K562 (cell line): Measurements from ENCODE around the gene ARHGEF26. TPM values are rescaled to one million over a fixed set of nuclear protein-coding genes. Genes with fewer than 3 reads are reported as not detected.

ENCODE experiments used
- ATAC-seq: fragments of 200-7000 bp; cut with Tn5 transposase; 3 replicates; pipeline ENCODE4 v1.9.1; 2020; ENCODE audit warnings: moderate library complexity
- BruUV-seq: library from RNA; stranded (reverse); fragments of 400-500 nt; replicated peaks from 2 replicates; lab custom pipeline; 2021; lab: Mats Ljungman, UMichigan
- CTCF ChIA-PET: fragments of 300-600 bp; formaldehyde crosslinking; extraction: SDS; loops from one replicate; lab custom pipeline; 2021; ENCODE audit warnings: low intra/inter-chr PET ratio; lab: Yijun Ruan, JAX
- POLR2A ChIA-PET: fragments of 300-600, 350-650 bp; sonication (Branson Sonifier 250); formaldehyde crosslinking; extraction: SDS; loops from one replicate; lab custom pipeline; 2021; ENCODE audit warnings: antibody characterized with exemption, inconsistent platforms; lab: Yijun Ruan, JAX
- DNase-seq, 4 experiments: peaks; one replicate each; pipeline versions ENCODE4 v3.0.0 to v3.0.0-alpha.2; 2011 to 2018; ENCODE audit warnings: low spot score in 3 of 4, mixed read lengths in 3 of 4; ENCODE audit errors: extremely low read depth in 1 of 4
- FAIRE-seq: peaks from 2 replicates; lab custom pipeline; 2011; peaks lifted over from hg19 to GRCh38; lab: Jason Lieb, UNC
- H2AFZ ChIP-seq: 2 replicates; pipeline ENCODE4 v1.6.0; 2011; ENCODE audit warnings: low read depth, low read length, control low read depth, inconsistent platforms
- H3K27ac ChIP-seq: fragments of 200-600 bp; 3 replicates; pipeline ENCODE4 v1.8.0; 2011; ENCODE audit warnings: low read depth, mild to moderate bottlenecking, control low read depth, inconsistent platforms, low read length, moderate library complexity, mixed read lengths; ENCODE audit errors: extremely low read depth
- H3K27me3 ChIP-seq, 2 experiments: fragments of 300-600 bp in 1 of 2; 2 replicates in 1 of 2; 3 replicates in 1 of 2; pipeline versions ENCODE4 v1.6.0 to v1.8.0; 2011; ENCODE audit warnings: inconsistent platforms in 2 of 2, low read length in 2 of 2, mild to moderate bottlenecking in 1 of 2, mixed read lengths in 1 of 2, moderate library complexity in 1 of 2; ENCODE audit not compliant: control insufficient read depth in 2 of 2, insufficient read depth in 2 of 2
- H3K36me3 ChIP-seq: fragments of 300-600 bp; 3 replicates; pipeline ENCODE4 v1.8.0; 2011; ENCODE audit warnings: mild to moderate bottlenecking, low read length, inconsistent platforms; ENCODE audit not compliant: control insufficient read depth, insufficient read depth
- H3K4me1 ChIP-seq, 2 experiments: fragments of 200-600 bp in 1 of 2; replicated peaks in 1 of 2; 2 replicates in 1 of 2; 3 replicates in 1 of 2; pipeline versions ENCODE4 v1.5.1 to v1.8.0; 2011; ENCODE audit warnings: inconsistent platforms in 2 of 2, low read length in 2 of 2, mild to moderate bottlenecking in 1 of 2, mixed read lengths in 1 of 2, moderate library complexity in 1 of 2; ENCODE audit not compliant: control insufficient read depth in 2 of 2, insufficient read depth in 2 of 2
- H3K4me2 ChIP-seq: 2 replicates; pipeline ENCODE4 v1.6.1; 2011; ENCODE audit warnings: low read length, control low read depth, inconsistent platforms, mixed read lengths; ENCODE audit not compliant: insufficient read depth
- H3K4me3 ChIP-seq: fragments of 200-600 bp; sonication (generic), shearing (Covaris generic); 2 replicates; pipeline ENCODE4 v1.5.1; 2016; ENCODE audit warnings: control low read depth, inconsistent platforms
- H3K79me2 ChIP-seq: fragments of 200-600 bp; 3 replicates; pipeline ENCODE4 v1.8.0; 2011; ENCODE audit warnings: low read length, inconsistent platforms; ENCODE audit not compliant: control insufficient read depth, insufficient read depth
- H3K9ac ChIP-seq, 2 experiments: 2 replicates each; pipeline versions ENCODE4 v1.6.0 to v1.6.1; 2011; ENCODE audit warnings: low read depth in 2 of 2, low read length in 2 of 2, control low read depth in 1 of 2, inconsistent platforms in 1 of 2, mild to moderate bottlenecking in 1 of 2, mixed read lengths in 1 of 2; ENCODE audit not compliant: insufficient read depth in 1 of 2
- H3K9me1 ChIP-seq: one replicate; pipeline ENCODE4 v1.6.0; 2011; ENCODE audit warnings: inconsistent platforms, mild to moderate bottlenecking, low read length, moderate library complexity; ENCODE audit not compliant: control insufficient read depth, insufficient read depth
- H3K9me3 ChIP-seq: replicated peaks from 2 replicates; pipeline ENCODE4 v1.5.1; 2011; ENCODE audit warnings: low read depth, low read length, inconsistent platforms; ENCODE audit not compliant: control insufficient read depth, insufficient read depth
- H4K20me1 ChIP-seq: replicated peaks from 2 replicates; pipeline ENCODE4 v1.6.1; 2011; ENCODE audit warnings: low read length, inconsistent platforms, mixed read lengths; ENCODE audit not compliant: control insufficient read depth, insufficient read depth
- ARID2 ChIP-seq: fragments of 450-650 bp; IDR thresholded peaks from 2 replicates; pipeline ENCODE4 v1.6.1; 2017; ENCODE audit warnings: antibody characterized with exemption, mild to moderate bottlenecking
- DMBX1 ChIP-seq: fragments of 250-450 bp; sonication (Bioruptor Pico); IDR thresholded peaks from 2 replicates; pipeline ENCODE4 v1.8.0; 2022; ENCODE audit warnings: inconsistent platforms, mild to moderate bottlenecking, moderate library complexity, borderline replicate concordance
- ESRRA ChIP-seq: fragments of 450-650 bp; IDR thresholded peaks from 2 replicates; pipeline ENCODE4 v1.6.1; 2014; ENCODE audit warnings: low read depth, mild to moderate bottlenecking, moderate library complexity, borderline replicate concordance
- FOXJ2 ChIP-seq: fragments of 200-800 bp; sonication (Bioruptor generic); IDR thresholded peaks from 2 replicates; pipeline ENCODE4 v1.6.1; 2016; ENCODE audit warnings: missing genetic modification characterization, missing compliant biosample characterization
- FOXK1 ChIP-seq: sonication (generic); formaldehyde crosslinking; IDR thresholded peaks from 2 replicates; pipeline ENCODE4 v1.8.0; 2022; ENCODE audit warnings: missing genetic modification reagents, mild to moderate bottlenecking, borderline replicate concordance
- JUN ChIP-seq, 2 experiments: sonication (generic) in 1 of 2; formaldehyde crosslinking in 1 of 2; IDR thresholded peaks; 2 replicates each; pipeline versions ENCODE4 v1.6.1 to v1.8.0; 2012 to 2022; ENCODE audit warnings: borderline replicate concordance in 2 of 2, mild to moderate bottlenecking in 2 of 2, improper control_type of control experiment in 1 of 2, low read depth in 1 of 2, low read length in 1 of 2, missing genetic modification reagents in 1 of 2
- MAFG ChIP-seq: fragments of 450-650 bp; conservative IDR thresholded peaks from 2 replicates; pipeline ENCODE4 v1.6.1; 2016; ENCODE audit warnings: missing genetic modification characterization, missing compliant biosample characterization
- MCM3 ChIP-seq: fragments of 450-650 bp; IDR thresholded peaks from 2 replicates; pipeline ENCODE4 v1.6.1; 2016
- NCOA6 ChIP-seq: fragments of 450-650 bp; IDR thresholded peaks from 2 replicates; pipeline ENCODE4 v1.6.1; 2017; ENCODE audit warnings: mild to moderate bottlenecking
- NCOR1 ChIP-seq: fragments of 450-650 bp; IDR thresholded peaks from 2 replicates; pipeline ENCODE4 v1.6.1; 2016; ENCODE audit warnings: mild to moderate bottlenecking, moderate library complexity
- SAP30 ChIP-seq: fragments of 200-600 bp; sonication (generic); IDR thresholded peaks from 2 replicates; pipeline ENCODE4 v1.6.1; 2012; ENCODE audit warnings: borderline replicate concordance, low read depth, mild to moderate bottlenecking, moderate library complexity, low read length, control low read depth, inconsistent platforms; ENCODE audit not compliant: insufficient read depth, poor library complexity, severe bottlenecking
- SIN3A ChIP-seq, 2 experiments: fragments of 150-350 bp in 1 of 2; IDR thresholded peaks; 2 replicates each; pipeline ENCODE4 v1.6.1; 2011 to 2016; ENCODE audit warnings: borderline replicate concordance in 2 of 2, low read depth in 2 of 2, low read length in 2 of 2, mild to moderate bottlenecking in 2 of 2, moderate library complexity in 2 of 2; ENCODE audit not compliant: control insufficient read depth in 1 of 2
- SMARCC2 ChIP-seq: fragments of 450-650 bp; IDR thresholded peaks from 2 replicates; pipeline ENCODE4 v1.6.1; 2017; ENCODE audit warnings: antibody characterized with exemption, moderate library complexity, mild to moderate bottlenecking, low read depth
- STAT6 ChIP-seq: sonication (generic); formaldehyde crosslinking; IDR thresholded peaks from 2 replicates; pipeline ENCODE4 v1.8.1; 2023; ENCODE audit warnings: mild to moderate bottlenecking, missing genetic modification reagents
- TAF15 ChIP-seq: fragments of 200-400 bp; formaldehyde crosslinking; IDR thresholded peaks from 2 replicates; pipeline ENCODE4 v1.6.1; 2017; ENCODE audit warnings: mild to moderate bottlenecking, low read depth, low read length, moderate library complexity
- ZKSCAN8 ChIP-seq: fragments of 200-800 bp; sonication (Bioruptor generic); IDR thresholded peaks from 2 replicates; pipeline ENCODE4 v1.6.1; 2016; ENCODE audit warnings: missing genetic modification characterization, missing compliant biosample characterization
- ZNF212 ChIP-seq: fragments of 450-650 bp; formaldehyde crosslinking; IDR thresholded peaks from 2 replicates; pipeline ENCODE4 v1.4.0; 2020; ENCODE audit warnings: mild to moderate bottlenecking
- ZNF324 ChIP-seq: fragments of 250-450 bp; sonication (Bioruptor Pico); IDR thresholded peaks from 2 replicates; pipeline ENCODE4 v1.4.0; 2020; ENCODE audit warnings: mild to moderate bottlenecking
- ZNF57 ChIP-seq: fragments of 450-650 bp; formaldehyde crosslinking; IDR thresholded peaks from 2 replicates; pipeline ENCODE4 v1.4.0; 2020; ENCODE audit warnings: mild to moderate bottlenecking, moderate library complexity
- ZSCAN32 ChIP-seq: fragments of 450-650 bp; formaldehyde crosslinking; IDR thresholded peaks from 2 replicates; pipeline ENCODE4 v1.4.0; 2020; ENCODE audit warnings: mild to moderate bottlenecking, moderate library complexity
- WGBS: fragments of 100-300 bp; shearing (Covaris generic); methylation state at CpG from one replicate; pipeline ENCODE4 v1.1.6; 2016; ENCODE audit warnings: low coverage, mixed read lengths; ENCODE audit not compliant: insufficient coverage; ENCODE audit errors: missing lambda C conversion rate; 5-methylcytosine and 5-hydroxymethylcytosine counted together
- in situ Hi-C: fragments of 300-500 bp; cut with MboI; formaldehyde crosslinking; loops from 4 replicates; pipeline ENCODE4 v1.15.0; 2018; ENCODE audit warnings: inconsistent platforms, mixed read lengths
- intact Hi-C: fragments of 100-400 bp; cut with micrococcal nuclease; formaldehyde crosslinking; loops from 2 replicates; pipeline ENCODE4 v1.14.2; 2022
- polyA plus RNA-seq, 8 experiments: library from polyadenylated mRNA; depleted of rRNA in 4 of 8; stranded (reverse) in 5 of 8; unstranded in 3 of 8; fragments of >200 nt; fragmentation: Nextera tagmentation in 2 of 8; fragmentation: Illumina TruSeq in 1 of 8; extraction: Ambion mirVana in 2 of 8; extraction: Trizol in 1 of 8; gene quantifications; 2 replicates each; pipeline versions ENCODE4 v1.2.1 to v1.2.3, GENCODE V29; 2011 to 2014; ENCODE audit warnings: inconsistent platforms in 1 of 8, missing spikeins in 1 of 8
- total RNA-seq, 7 experiments: library from RNA; depleted of rRNA in 6 of 7; stranded (reverse); fragments of >200 nt in 6 of 7; fragmentation: Illumina TruSeq in 2 of 7; extraction: Trizol in 2 of 7; gene quantifications; 2 replicates each; pipeline versions ENCODE4 v1.2.1 to v1.2.3, GENCODE V29; 2011 to 2021; ENCODE audit warnings: low replicate concordance in 1 of 7

ARHGEF26 gene
- total and polyA plus RNA-seq, 9 of the 15 experiments (the other 6 are each of a cell fraction or from before 2014, with no cell fraction given) = 0.01 to 0.11 (median 0.04) TPM; not detected in 2

DNA sequence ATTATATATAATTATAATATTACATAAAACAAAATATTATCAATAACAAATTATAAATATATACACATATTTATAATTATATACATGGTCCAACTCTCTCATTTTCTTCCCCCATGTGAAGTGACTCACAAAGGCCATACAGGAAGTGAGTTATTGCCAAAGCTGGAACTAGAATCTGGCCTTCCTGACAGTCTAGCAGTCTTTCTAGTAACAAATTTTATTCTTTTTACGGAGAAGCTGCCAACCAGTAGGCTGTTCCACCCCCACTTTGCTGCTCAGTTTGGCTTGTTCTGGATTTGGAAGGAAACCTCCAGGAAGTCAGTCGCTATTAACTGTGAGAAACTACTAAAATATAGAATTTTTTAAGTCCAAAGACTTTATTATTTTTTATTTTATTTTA, 123.5 kb downstream of the ARHGEF26 start (continued):
- TF ChIP-seq STAT6 (CRISPR knock-in tag) = no peak
- TF ChIP-seq FOXK1 (CRISPR knock-in tag) = no peak
- no peak for TF ChIP-seq FOXJ2
- TF ChIP-seq ZNF324 (CRISPR knock-in tag) = no peak
- no peak for TF ChIP-seq DMBX1 (CRISPR knock-in tag)
- TF ChIP-seq NCOA6 = no peak
- TF ChIP-seq ZNF212 = no peak

DNA sequence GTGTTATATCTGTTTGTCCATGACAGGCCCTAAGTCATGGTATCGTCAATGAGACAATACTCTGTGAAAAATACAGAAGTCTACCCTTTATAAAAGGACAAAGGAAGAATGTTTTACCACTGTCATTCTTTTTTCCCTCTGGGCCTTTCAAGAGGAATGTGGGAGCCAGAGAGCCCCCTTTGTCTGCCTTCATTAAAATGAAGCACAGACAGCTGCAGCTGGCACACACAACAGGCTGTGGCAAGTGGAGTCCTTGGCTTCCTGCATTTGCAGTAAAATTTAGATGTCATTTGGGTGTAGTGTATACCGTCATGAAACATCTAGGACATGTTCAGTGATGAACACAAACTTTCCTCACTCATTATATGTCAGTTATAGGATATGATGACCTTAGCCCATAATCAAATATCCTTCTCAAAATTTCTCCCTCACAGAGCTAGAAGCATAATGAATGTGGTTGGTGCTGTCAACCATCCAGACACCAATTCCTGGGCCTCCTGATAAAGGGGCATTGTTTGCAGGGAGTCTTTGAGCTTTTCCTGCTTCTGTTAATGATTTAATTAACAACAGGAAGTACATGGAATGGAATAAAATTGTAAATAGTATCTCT, 126.7 kb downstream of the ARHGEF26 start:
- no peaks in the 10 kb centered on the region for H4K20me1 ChIP-seq
- no peaks in the 10 kb centered on the region for H3K27me3 ChIP-seq
- no peaks in the 10 kb centered on the region for H3K9me1 ChIP-seq
- FAIRE-seq (no peak), ATAC-seq (no peak), DNase-seq (no peak)
- no peaks in the 10 kb centered on the region for H3K36me3 ChIP-seq
- no peaks in the 10 kb centered on the region for H3K4me1 ChIP-seq
- WGBS = 10% methylated on average over 2 of the region's 2 CpGs
- BruUV-seq = no TSS peak
- in situ Hi-C loops = no loop called here
- H3K27ac ChIP-seq = no peak overlapping the region
- H3K79me2 ChIP-seq = no peaks in the 10 kb centered on the region
- no peaks in the 10 kb centered on the region for H3K9me3 ChIP-seq
- POLR2A ChIA-PET = no interaction called here
- intact Hi-C loops = no loop called here
- H3K9ac ChIP-seq = no peak overlapping the region
- H2AFZ ChIP-seq = no peak overlapping the region
- H3K4me3 ChIP-seq = no peak overlapping the region
- no peak overlapping the region for H3K4me2 ChIP-seq
- CTCF ChIA-PET = no interaction called here
- no peak for TF ChIP-seq FOXJ2
- TF ChIP-seq ESRRA = no peak
- TF ChIP-seq ZSCAN32 (CRISPR knock-in tag) = no peak
- TF ChIP-seq SMARCC2 = no peak
- TF ChIP-seq ZKSCAN8 (CRISPR knock-in tag) = no peak
- TF ChIP-seq ARID2 = no peak
- TF ChIP-seq ZNF57 (CRISPR knock-in tag) = no peak
- TF ChIP-seq MAFG (tag) = no peak
- no peak for TF ChIP-seq TAF15
- no peak for TF ChIP-seq NCOR1
- no peak for TF ChIP-seq SIN3A (IDR thresholded peaks at IDR 0.05; ENCODE audit: borderline replicate concordance in 2 of 2, control insufficient read depth in 1 of 2, low read depth in 2 of 2, low read length in 2 of 2)
- no peak for TF ChIP-seq MCM3
- TF ChIP-seq SAP30 = no peak
- no peak for TF ChIP-seq JUN (IDR thresholded peaks at IDR 0.05; ENCODE audit: borderline replicate concordance, low read depth, low read length)
- TF ChIP-seq JUN (CRISPR knock-in tag; IDR thresholded peaks at IDR 0.05; ENCODE audit: borderline replicate concordance) = no peak
